ENCODE results near the gene P2RX7.
A peak's percentile ranks its signal among the peaks of the same experiment; 100 is the strongest.

The P2RX7 gene

DNA sequence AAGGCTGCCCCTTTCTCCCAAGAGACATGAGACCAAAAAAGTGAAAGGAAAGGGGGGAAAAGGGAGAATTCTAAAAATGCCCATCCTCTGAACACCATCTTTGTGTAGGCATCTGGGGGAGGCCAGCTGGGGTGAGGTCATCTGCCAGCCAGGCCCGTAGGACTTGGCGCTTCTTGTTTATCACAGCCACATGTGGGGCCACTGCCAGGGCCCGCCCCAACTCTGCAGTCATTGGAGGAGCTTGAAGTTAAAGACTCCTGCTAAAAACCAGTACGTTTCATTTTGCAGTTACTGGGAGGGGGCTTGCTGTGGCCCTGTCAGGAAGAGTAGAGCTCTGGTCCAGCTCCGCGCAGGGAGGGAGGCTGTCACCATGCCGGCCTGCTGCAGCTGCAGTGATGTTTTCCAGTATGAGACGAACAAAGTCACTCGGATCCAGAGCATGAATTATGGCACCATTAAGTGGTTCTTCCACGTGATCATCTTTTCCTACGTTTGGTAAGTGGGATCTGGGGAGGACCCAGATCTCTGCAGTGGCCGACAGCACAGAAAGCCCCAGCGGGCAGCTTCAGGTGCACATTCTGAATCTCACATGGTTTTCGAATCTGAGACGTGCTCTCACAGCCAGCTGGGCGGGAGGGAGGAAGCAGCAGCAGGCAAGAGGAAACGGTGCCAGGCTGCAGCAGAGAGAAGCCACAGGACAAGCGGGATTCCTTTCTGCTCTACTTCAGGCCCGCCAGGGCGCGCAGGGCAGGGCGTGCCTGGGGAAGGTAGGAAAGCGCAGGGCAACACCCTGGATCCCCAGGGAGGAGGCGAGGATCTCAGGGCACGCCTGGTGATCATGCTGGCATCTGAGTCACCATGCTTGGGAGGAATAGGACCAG, at the start of gene P2RX7:
TSS of gene P2RX7 (plus strand) at position 276 of the 881 bp plus-strand sequence. CDS start at position 371, 95 bp downstream.
- H3K4me3 ChIP-seq (IDR thresholded peaks at IDR 0.05; ENCODE audit: insufficient read depth, low read depth, low read length), result no peak within 1 kb of the TSS
- TF ChIP-seq, protein P1, sequence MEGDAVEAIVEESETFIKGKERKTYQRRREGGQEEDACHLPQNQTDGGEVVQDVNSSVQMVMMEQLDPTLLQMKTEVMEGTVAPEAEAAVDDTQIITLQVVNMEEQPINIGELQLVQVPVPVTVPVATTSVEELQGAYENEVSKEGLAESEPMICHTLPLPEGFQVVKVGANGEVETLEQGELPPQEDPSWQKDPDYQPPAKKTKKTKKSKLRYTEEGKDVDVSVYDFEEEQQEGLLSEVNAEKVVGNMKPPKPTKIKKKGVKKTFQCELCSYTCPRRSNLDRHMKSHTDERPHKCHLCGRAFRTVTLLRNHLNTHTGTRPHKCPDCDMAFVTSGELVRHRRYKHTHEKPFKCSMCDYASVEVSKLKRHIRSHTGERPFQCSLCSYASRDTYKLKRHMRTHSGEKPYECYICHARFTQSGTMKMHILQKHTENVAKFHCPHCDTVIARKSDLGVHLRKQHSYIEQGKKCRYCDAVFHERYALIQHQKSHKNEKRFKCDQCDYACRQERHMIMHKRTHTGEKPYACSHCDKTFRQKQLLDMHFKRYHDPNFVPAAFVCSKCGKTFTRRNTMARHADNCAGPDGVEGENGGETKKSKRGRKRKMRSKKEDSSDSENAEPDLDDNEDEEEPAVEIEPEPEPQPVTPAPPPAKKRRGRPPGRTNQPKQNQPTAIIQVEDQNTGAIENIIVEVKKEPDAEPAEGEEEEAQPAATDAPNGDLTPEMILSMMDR (conservative IDR thresholded peaks at IDR 0.05; ENCODE audit: low read depth, low read length), result no peak
- peak within 1 kb of the TSS; percentile 82 for H3K4me2 ChIP-seq
- peaks cover 60% of the 10 kb centered on the region for H3K4me1 ChIP-seq (ENCODE audit: low read depth, poor library complexity, severe bottlenecking)
- no peaks in the 10 kb centered on the region for H4K20me1 ChIP-seq (ENCODE audit: insufficient read depth)
- peaks cover 27% of the 10 kb centered on the region for H3K79me2 ChIP-seq (ENCODE audit: insufficient read depth, low read depth)
- H3K27ac ChIP-seq, result peak within 1 kb of the TSS; percentile 74
- peak within 1 kb of the TSS; percentile 49 for H2AFZ ChIP-seq (ENCODE audit: low read depth)
- H3K27me3 ChIP-seq (ENCODE audit: insufficient read depth, low read depth), result no peaks in the 10 kb centered on the region
- peak within 1 kb of the TSS; percentile 53; the same call in 1 of the 2 replicates for H3K9ac ChIP-seq
- no peaks in the 10 kb centered on the region for H3K36me3 ChIP-seq (ENCODE audit: insufficient read depth)

DNA sequence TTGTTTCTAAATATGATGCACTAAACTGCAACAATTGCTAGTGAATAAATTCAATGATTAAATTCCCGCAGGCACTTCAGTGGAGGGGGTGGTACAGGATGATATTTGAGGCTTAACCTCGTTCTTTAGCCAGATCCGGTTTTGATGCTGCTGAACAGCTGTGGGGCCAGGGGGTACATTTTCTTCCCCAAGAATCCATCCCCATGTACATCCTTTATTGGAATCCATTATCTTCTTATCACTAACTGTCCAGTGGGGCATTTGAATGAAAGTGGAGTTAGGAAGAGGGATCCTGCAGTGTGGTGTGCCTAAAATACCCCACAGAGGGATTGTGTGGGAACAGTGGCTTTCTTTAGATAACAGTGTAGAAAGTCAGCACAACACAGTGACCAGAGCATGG, 48.4 kb upstream of the P2RX7 start:
- H2AFZ ChIP-seq (ENCODE audit: low read depth), result no peak overlapping the region
- no peaks in the 10 kb centered on the region for H3K79me2 ChIP-seq (ENCODE audit: insufficient read depth, low read depth)
- H3K4me2 ChIP-seq, result no peak overlapping the region
- no peaks in the 10 kb centered on the region for H3K27me3 ChIP-seq (ENCODE audit: insufficient read depth, low read depth)
- no peaks in the 10 kb centered on the region for H3K36me3 ChIP-seq (ENCODE audit: insufficient read depth)
- no peaks in the 10 kb centered on the region for H3K4me1 ChIP-seq (ENCODE audit: low read depth, poor library complexity, severe bottlenecking)
- TF ChIP-seq, protein P1 (conservative IDR thresholded peaks at IDR 0.05; ENCODE audit: low read depth, low read length), result no peak
- H3K27ac ChIP-seq, result no peak overlapping the region
- H4K20me1 ChIP-seq (ENCODE audit: insufficient read depth), result no peaks in the 10 kb centered on the region
- H3K4me3 ChIP-seq (IDR thresholded peaks at IDR 0.05; ENCODE audit: insufficient read depth, low read depth, low read length), result no peak overlapping the region
- no peak overlapping the region for H3K9ac ChIP-seq

DNA sequence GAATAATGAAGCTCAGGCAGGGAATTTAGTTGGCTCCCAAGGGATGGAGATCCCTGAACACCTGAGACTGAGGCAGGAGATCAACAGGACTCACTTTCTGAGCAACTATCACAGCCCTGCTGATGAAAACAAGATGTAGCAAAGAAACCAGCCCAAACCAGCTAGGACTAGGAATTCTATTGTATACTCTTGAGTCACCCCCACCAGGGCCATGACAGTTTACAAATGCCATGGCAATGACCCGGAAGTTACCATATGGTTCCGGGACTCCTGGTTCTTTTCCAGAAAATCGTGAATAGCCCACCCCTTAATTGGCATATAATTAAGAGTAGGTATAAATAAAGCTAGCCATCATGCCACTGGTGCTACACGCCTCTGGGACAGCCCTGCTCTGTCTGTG, 47.6 kb upstream of the P2RX7 start:
- Histone ChIP-seq H3K36me3 (ENCODE audit: insufficient read depth) (no peaks in the 10 kb centered on the region), H4K20me1 (ENCODE audit: insufficient read depth) (no peaks in the 10 kb centered on the region), H3K27me3 (ENCODE audit: insufficient read depth, low read depth) (no peaks in the 10 kb centered on the region), H3K4me3 (IDR thresholded peaks at IDR 0.05; ENCODE audit: insufficient read depth, low read depth, low read length) (no peak overlapping the region), H3K9ac (no peak overlapping the region), H2AFZ (ENCODE audit: low read depth) (no peak overlapping the region), H3K4me2 (no peak overlapping the region), H3K4me1 (ENCODE audit: low read depth, poor library complexity, severe bottlenecking) (no peaks in the 10 kb centered on the region), H3K27ac (no peak overlapping the region), H3K79me2 (ENCODE audit: insufficient read depth, low read depth) (no peaks in the 10 kb centered on the region)
- TF ChIP-seq, protein P1 (conservative IDR thresholded peaks at IDR 0.05; ENCODE audit: low read depth, low read length), result no peak

DNA sequence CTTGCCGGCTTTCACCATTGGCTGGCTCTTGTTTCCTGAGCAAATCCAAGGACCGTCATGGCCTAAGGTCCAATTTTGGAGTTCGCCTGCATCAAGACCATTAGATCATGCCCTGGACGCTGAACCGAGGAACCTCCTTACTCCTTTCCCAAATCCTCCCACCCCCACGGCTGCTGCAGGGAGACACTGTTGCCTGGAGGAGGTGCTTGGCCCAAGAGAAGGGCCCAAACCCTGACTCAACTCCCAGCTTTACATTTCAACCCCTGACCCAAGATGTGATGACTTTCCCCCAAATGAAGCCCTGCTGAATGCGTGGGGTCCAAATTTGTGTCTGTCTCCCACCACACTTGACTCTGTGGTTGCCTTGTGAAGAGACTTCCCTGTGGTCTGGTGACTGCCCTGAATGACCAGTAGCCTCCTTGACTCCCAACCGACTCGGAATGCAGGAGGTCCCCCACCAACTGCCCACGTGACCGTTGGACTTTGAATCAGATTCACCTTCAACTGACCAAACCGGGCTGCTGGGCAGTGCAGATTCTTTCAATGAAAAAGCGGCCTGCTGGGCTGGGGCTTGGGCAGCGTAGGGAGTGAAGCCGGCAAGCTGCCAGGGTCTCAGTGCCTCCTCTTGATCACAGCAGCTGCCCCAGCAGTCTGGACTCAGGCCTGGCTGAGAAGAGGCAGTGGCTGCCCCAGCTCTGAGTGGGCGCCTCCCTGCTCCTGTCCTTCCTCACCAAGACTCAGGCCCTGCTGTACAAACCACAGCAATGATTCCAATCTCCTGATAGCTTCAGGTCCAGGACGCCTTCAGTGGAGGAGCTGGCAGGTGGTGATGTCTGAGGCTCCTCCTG, 46.9 kb upstream of the P2RX7 start:
- Histone ChIP-seq H3K36me3 (ENCODE audit: insufficient read depth) (no peaks in the 10 kb centered on the region), H3K79me2 (ENCODE audit: insufficient read depth, low read depth) (no peaks in the 10 kb centered on the region), H2AFZ (ENCODE audit: low read depth) (no peak overlapping the region), H3K4me1 (ENCODE audit: low read depth, poor library complexity, severe bottlenecking) (no peaks in the 10 kb centered on the region), H3K27ac (no peak overlapping the region), H3K4me2 (no peak overlapping the region), H4K20me1 (ENCODE audit: insufficient read depth) (no peaks in the 10 kb centered on the region), H3K4me3 (IDR thresholded peaks at IDR 0.05; ENCODE audit: insufficient read depth, low read depth, low read length) (no peak overlapping the region), H3K9ac (no peak overlapping the region), H3K27me3 (ENCODE audit: insufficient read depth, low read depth) (no peaks in the 10 kb centered on the region)
- TF ChIP-seq, protein P1 (conservative IDR thresholded peaks at IDR 0.05; ENCODE audit: low read depth, low read length), result no peak
